GM18870 (cell line): ENCODE results near the gene PIEZO2.
"Not testable (repeated sequence)": the region's sequence is repeated elsewhere in the genome, so short reads cannot be mapped to it uniquely, and the experiment has no call there.

Experiments used
- ATAC-seq: cut with Tn5 transposase; IDR thresholded peaks from one replicate; pipeline ENCODE4 v1.9.1; 2021; ENCODE audit warnings: moderate library complexity; ENCODE audit not compliant: unreplicated experiment

PIEZO2 gene

GRCh38 chr18:11149441-11150270, at the start of gene PIEZO2:
TSS of gene PIEZO2 (minus strand) at chr18:11149569. CDS start at chr18:11148588, 981 bp downstream.
- ATAC-seq: no peak

GRCh38 chr18:11183637-11184036, 34.3 kb upstream of the PIEZO2 start:
- ATAC-seq: no peak

GRCh38 chr18:11181629-11182028, 32.3 kb upstream of the PIEZO2 start:
- not testable (repeated sequence) for ATAC-seq

GRCh38 chr18:11179959-11180519, 30.7 kb upstream of the PIEZO2 start:
- ATAC-seq: no peak

- ATAC-seq: no peak
These were observed 29.7 kb upstream of the PIEZO2 start for GRCh38 chr18:11178951-11179549.

- no peak for ATAC-seq
These were observed 28.0 kb upstream of the PIEZO2 start for GRCh38 chr18:11177382-11177781.

GRCh38 chr18:11176481-11176881, 27.1 kb upstream of the PIEZO2 start:
- no peak for ATAC-seq

- no peak for ATAC-seq
These were observed 26.1 kb upstream of the PIEZO2 start for GRCh38 chr18:11175266-11175979.

GRCh38 chr18:11174179-11174578, 24.8 kb upstream of the PIEZO2 start:
- not testable (repeated sequence) for ATAC-seq

- ATAC-seq: no peak
These were observed 18.4 kb upstream of the PIEZO2 start for GRCh38 chr18:11167778-11168177.

GRCh38 chr18:11165952-11166351, 16.6 kb upstream of the PIEZO2 start:
- no peak for ATAC-seq

- no peak for ATAC-seq
These were observed 15.8 kb upstream of the PIEZO2 start for GRCh38 chr18:11165138-11165537.

- ATAC-seq: no peak
These were observed 14.3 kb upstream of the PIEZO2 start for GRCh38 chr18:11163665-11164064.

GRCh38 chr18:11162889-11163288, 13.5 kb upstream of the PIEZO2 start:
- no peak for ATAC-seq

GRCh38 chr18:11162462-11162861, 13.1 kb upstream of the PIEZO2 start:
- no peak for ATAC-seq

- ATAC-seq: no peak
These were observed 10.9 kb upstream of the PIEZO2 start for GRCh38 chr18:11160313-11160712.

- no peak for ATAC-seq
These were observed 10.5 kb upstream of the PIEZO2 start for GRCh38 chr18:11159844-11160243.

- no peak for ATAC-seq
These were observed 7.6 kb upstream of the PIEZO2 start for GRCh38 chr18:11156978-11157377.

- no peak for ATAC-seq
These were observed 5.8 kb upstream of the PIEZO2 start for GRCh38 chr18:11155034-11155759.

GRCh38 chr18:11154368-11154989, 5.1 kb upstream of the PIEZO2 start:
- ATAC-seq: no peak
